Activated naive CD8-positive, alpha-beta T cell (primary cell): ENCODE measurements around the gene PRSS48.
"Not testable (repeated sequence)": the region's sequence is repeated elsewhere in the genome, so short reads cannot be mapped to it uniquely, and the experiment has no call there.

Experiments
- H3K27ac Mint-ChIP-seq: one replicate; pipeline ENCODE4 v1.8.0; 2021; ENCODE audit warnings: mixed read lengths
- H3K27me3 Mint-ChIP-seq: one replicate; pipeline ENCODE4 v1.8.0; 2021; ENCODE audit warnings: mixed read lengths
- H3K36me3 Mint-ChIP-seq: one replicate; pipeline ENCODE4 v1.8.0; 2021; ENCODE audit warnings: mixed read lengths
- H3K4me1 Mint-ChIP-seq: one replicate; pipeline ENCODE4 v1.8.0; 2021; ENCODE audit warnings: low read depth, mixed read lengths
- H3K4me3 Mint-ChIP-seq: one replicate; pipeline ENCODE4 v1.8.0; 2021; ENCODE audit warnings: mild to moderate bottlenecking, mixed read lengths
- H3K9me3 Mint-ChIP-seq: one replicate; pipeline ENCODE4 v1.8.0; 2021; ENCODE audit warnings: low read depth, mixed read lengths

Gene PRSS48, protein sequence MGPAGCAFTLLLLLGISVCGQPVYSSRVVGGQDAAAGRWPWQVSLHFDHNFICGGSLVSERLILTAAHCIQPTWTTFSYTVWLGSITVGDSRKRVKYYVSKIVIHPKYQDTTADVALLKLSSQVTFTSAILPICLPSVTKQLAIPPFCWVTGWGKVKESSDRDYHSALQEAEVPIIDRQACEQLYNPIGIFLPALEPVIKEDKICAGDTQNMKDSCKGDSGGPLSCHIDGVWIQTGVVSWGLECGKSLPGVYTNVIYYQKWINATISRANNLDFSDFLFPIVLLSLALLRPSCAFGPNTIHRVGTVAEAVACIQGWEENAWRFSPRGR

DNA sequence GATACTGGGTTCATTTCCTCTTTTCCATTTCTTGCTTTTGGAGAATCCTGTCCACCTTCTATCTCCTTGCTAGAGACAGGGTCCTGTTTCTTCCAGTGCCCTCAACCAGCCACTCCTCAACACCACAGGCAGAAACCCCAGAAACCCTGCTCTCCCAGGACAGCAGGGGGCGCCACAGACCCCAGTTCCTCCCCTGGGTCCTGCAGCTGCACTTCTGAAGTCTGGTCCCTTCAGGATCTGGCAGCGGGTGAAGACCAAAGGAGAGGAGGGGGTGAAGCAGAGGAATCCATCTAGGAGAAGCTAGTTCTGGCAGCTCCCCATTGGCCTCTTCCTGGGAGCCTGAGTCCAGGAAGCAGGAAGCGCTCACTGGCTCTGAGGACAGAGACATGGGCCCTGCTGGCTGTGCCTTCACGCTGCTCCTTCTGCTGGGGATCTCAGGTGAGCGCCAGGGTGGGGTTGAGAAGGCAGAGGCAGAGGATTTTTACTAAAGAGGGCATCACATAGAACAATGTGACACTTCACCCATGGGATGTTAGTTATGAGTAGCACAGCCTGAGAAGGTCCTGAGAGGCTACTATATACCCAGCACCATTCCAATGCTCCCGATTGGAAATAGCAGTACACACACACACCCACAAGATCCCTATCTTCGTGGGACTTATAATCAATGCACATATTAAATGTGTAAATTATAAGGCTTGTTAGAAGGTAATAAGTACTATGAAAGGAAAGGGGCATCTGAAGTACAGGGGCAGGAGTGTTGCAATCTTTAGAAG, at the start of gene PRSS48:
Gene PRSS48, plus strand, starts transcription at position 375 of the 776 bp plus-strand sequence. Its CDS starts 12 bp downstream, at position 387.
- Mint-ChIP-seq H3K4me3 (no peak within 1 kb of the TSS), H3K9me3 (no peaks in the 10 kb centered on the region), H3K27me3 (peaks cover 5% of the 10 kb centered on the region), H3K36me3 (no peaks in the 10 kb centered on the region), H3K27ac (no peak within 1 kb of the TSS), H3K4me1 (no peaks in the 10 kb centered on the region)

DNA sequence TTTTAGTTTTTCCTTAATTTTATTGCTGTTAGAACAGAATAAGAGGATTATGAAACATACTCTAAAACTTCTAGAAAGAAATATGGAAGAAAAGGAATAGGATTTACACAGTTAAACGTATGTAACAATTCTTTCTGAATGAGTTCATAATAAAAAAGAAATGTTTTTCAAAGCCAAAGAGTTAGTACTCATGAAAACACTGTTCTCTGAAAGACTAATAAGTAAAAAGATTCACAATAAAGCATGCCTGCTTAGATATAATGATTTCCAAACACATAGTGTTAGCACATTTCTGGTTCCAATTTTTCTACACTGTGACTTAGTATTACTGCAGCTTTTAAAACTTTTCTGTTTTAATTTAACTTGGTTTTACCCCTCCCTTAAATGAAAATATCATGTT, 49.8 kb upstream of the PRSS48 start:
- H3K36me3 Mint-ChIP-seq: no peaks in the 10 kb centered on the region
- H3K27me3 Mint-ChIP-seq: peaks cover 30% of the 10 kb centered on the region
- H3K4me1 Mint-ChIP-seq: no peaks in the 10 kb centered on the region
- H3K4me3 Mint-ChIP-seq: no peak overlapping the region
- no peaks in the 10 kb centered on the region for H3K9me3 Mint-ChIP-seq
- no peak overlapping the region for H3K27ac Mint-ChIP-seq

DNA sequence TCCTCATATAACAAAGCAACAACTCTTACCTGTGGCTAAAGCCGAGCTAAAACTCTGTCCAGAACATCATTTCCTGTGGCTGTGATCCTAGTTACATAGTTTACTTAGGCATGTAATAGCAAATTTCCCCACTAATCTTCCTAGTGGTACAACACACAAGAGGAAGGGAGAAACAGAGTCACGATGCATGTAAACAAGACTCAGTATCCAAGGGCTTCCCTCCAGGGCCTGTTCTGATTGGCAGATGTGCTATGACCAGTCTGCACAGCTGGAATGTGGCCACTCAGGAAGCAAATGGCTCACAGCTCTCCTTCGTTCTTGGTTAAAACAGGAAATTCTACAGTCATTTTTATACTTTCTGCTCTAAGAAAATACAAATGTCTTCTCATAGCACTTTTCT, 49.2 kb upstream of the PRSS48 start:
- H3K36me3 Mint-ChIP-seq: no peaks in the 10 kb centered on the region
- H3K9me3 Mint-ChIP-seq: no peaks in the 10 kb centered on the region
- no peak overlapping the region for H3K4me3 Mint-ChIP-seq
- H3K4me1 Mint-ChIP-seq: no peaks in the 10 kb centered on the region
- H3K27me3 Mint-ChIP-seq: peaks cover 30% of the 10 kb centered on the region
- no peak overlapping the region for H3K27ac Mint-ChIP-seq

DNA sequence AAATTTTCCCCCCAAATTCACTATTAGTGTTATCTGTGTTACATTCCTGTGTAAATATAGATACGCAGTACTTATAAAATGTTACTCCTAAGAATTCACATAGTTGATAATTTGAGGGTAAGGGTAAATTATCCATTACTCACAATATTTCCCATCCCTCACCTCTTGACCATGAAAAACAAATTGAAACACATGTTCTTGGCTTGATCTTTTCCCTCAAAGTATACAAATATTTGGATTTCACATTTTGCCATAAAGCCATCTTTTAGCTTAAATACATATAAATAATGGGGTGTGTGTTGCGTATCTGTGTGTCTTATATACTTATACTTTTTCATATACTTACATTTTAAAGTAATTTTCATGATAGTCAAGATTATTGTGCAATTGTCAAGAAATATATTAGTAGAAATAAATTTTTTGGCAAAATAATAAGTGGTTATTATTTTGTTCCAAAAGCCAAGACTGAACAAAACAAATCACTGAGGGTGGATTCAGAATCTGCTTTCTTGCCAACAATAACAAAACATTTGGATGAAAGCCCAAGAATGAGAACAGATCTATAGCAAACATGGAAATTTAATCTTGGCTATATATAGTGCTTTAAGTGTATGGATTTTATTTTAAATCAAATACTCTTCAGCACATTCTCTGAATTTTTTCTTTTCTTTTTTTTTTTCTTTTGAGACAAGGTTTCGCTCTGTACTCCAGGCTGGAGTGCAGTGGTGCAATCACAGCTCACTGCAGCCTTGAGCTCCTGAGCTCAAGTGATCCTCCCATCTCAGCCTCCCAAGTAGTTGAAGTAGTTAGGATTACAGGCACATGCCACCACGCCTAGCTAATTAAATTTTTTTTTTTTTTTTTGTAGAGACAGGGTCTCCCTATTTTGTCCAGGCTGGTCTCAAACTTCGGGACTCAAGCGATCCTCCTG, 48.5 kb upstream of the PRSS48 start:
- H3K4me3 Mint-ChIP-seq: no peak overlapping the region

DNA sequence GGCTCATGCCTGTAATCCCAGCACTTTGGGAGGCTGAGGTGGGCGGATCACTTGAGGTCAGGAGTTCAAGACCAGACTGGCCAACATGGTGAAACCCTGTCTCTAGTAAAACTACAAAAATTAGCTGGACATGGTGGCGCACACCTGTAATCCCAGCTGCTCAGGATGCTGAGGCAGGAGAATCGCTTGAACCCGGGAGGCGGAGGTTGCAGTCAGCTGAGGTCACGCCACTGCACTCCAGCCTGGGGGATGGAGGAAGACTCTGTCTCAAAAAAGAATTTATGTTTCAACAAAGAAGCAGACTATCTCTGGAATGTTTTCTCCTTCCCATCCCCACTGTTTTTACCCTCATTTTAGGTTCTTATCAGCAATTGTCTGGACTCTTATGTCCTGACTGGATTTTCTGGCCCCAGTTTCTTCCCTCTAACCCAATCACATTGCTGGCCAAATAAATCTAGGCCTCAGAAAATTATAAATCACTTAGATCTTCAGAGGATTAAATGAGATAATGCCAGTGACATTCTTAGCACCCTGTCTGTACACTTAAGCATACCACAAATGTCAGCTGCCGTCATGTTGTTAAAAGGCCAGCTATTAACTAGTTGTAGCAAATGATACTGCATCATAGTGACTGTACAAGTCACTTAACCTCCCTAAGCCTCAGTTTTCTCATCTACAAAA, 44.9 kb upstream of the PRSS48 start:
- Mint-ChIP-seq H3K4me3 (no peak overlapping the region), H3K27me3 (peaks cover 10% of the 10 kb centered on the region), H3K9me3 (no peaks in the 10 kb centered on the region), H3K4me1 (no peaks in the 10 kb centered on the region), H3K27ac (no peak overlapping the region), H3K36me3 (no peaks in the 10 kb centered on the region)

More for the DNA sequence above, 48.5 kb upstream of the PRSS48 start:
- Mint-ChIP-seq H3K27ac (no peak overlapping the region), H3K4me1 (no peaks in the 10 kb centered on the region), H3K36me3 (no peaks in the 10 kb centered on the region), H3K9me3 (no peaks in the 10 kb centered on the region), H3K27me3 (peaks cover 25% of the 10 kb centered on the region)

DNA sequence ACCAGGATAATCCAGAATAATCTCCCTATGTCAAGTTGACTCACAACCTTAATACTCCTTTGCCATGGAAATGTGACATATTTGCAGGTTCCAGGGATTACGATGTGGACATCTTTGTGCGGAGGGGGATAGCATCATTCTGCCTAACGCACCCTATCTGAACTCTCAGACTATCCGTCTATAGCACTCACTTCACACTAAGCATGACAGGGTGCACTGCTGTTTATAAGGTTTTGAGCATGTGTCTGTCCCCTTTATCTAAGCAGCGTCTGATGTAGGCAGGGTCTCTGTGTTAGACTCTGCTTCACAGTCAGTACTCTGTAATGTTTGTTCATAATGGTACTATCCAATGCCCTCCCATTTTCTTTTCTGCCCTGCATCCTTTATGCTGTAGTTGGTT, 43.4 kb upstream of the PRSS48 start:
- Mint-ChIP-seq H3K4me3 (no peak overlapping the region), H3K4me1 (no peaks in the 10 kb centered on the region), H3K27me3 (peaks cover 10% of the 10 kb centered on the region), H3K27ac (no peak overlapping the region), H3K9me3 (no peaks in the 10 kb centered on the region), H3K36me3 (no peaks in the 10 kb centered on the region)

DNA sequence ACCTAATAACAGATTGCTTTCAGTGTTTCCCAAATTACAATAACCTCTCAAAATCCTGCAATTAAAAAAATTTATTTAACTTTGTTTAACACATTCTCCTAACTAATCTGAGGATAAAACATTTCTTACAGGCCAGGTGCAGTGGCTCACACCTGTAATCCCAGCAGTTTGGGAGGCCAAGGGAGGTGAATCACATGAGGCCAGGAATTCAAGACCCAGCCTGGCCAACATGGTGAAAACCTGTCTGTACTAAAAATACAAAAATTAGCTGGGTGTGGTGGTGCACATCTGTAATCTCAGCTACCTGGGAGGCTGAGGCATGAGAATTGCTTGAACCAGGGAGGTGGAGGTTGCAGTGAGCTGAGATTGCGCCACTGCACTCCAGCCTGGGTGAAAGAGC, 41.6 kb upstream of the PRSS48 start:
- not testable (repeated sequence) for H3K36me3 Mint-ChIP-seq, H3K27me3 Mint-ChIP-seq, H3K27ac Mint-ChIP-seq, H3K4me1 Mint-ChIP-seq, H3K9me3 Mint-ChIP-seq, H3K4me3 Mint-ChIP-seq

DNA sequence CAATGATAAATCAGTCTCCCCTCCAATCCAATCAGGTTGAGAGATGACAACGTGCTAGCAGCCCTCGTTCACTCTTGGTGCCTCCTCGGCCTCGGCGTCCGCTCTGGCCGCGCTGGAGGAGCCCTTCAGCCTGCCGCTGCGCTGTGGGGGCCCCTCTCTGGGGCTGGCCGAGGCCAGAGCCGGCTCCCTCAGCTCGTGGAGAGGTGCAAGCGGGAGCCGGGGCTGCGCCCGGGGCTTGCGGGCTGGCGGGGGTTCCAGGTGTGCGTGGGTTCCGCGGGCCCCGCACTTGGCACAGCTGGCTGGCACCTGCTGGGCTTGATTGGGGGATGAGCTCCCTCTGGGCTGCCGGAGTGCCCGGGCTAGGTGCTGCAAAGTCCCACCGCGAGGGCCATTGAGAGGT, 40.9 kb upstream of the PRSS48 start:
- Mint-ChIP-seq H3K36me3 (no peaks in the 10 kb centered on the region), H3K9me3 (no peaks in the 10 kb centered on the region), H3K27me3 (peaks cover 3% of the 10 kb centered on the region)

DNA sequence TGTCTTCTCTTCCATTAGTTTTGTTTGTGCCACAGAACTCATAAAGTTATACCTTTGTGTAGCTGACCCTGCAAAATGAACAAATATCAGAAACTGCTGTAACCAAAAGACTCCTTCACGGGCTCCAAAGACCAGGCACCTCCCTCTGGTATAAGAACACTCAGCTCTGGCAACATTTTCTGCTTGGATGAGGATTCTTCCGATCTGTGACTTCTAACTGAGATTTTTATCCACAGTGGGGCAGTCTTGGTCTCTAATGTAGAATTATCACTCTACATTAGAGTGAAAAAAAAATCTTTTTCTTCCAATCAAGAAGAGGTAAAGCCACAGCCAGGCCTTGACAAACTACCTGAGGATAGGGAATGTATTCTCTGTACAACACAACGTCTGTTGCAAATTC, 38.5 kb upstream of the PRSS48 start:
- H3K27ac Mint-ChIP-seq: no peak overlapping the region
- no peaks in the 10 kb centered on the region for H3K36me3 Mint-ChIP-seq
- H3K4me1 Mint-ChIP-seq: no peaks in the 10 kb centered on the region
- H3K27me3 Mint-ChIP-seq: peaks cover 3% of the 10 kb centered on the region
- H3K9me3 Mint-ChIP-seq: no peaks in the 10 kb centered on the region
- H3K4me3 Mint-ChIP-seq: no peak overlapping the region

More for the DNA sequence above, 40.9 kb upstream of the PRSS48 start:
- no peak overlapping the region for H3K4me3 Mint-ChIP-seq
- H3K4me1 Mint-ChIP-seq: no peaks in the 10 kb centered on the region
- H3K27ac Mint-ChIP-seq: no peak overlapping the region

DNA sequence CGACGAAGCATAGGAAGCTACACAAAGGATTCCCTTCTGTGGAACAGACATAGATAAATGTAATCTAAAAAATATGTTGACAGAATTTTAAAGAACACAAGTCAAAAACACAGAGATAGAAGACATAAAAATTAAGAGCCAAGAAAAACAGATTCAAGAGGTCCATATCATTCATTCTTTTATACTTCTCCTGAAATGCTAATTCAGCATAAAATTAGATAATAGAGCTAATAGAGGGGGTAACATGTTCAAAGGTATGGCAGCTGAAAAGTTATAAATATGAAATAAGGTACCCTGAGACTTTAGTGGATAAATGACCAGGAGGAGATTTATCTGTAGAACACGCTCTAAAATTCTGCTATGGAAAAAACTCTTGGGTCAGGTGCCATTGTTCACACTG, 37.4 kb upstream of the PRSS48 start:
- peaks cover 3% of the 10 kb centered on the region for H3K27me3 Mint-ChIP-seq
- no peak overlapping the region for H3K27ac Mint-ChIP-seq
- H3K36me3 Mint-ChIP-seq: no peaks in the 10 kb centered on the region
- H3K4me1 Mint-ChIP-seq: no peaks in the 10 kb centered on the region
- no peaks in the 10 kb centered on the region for H3K9me3 Mint-ChIP-seq
- H3K4me3 Mint-ChIP-seq: no peak overlapping the region

DNA sequence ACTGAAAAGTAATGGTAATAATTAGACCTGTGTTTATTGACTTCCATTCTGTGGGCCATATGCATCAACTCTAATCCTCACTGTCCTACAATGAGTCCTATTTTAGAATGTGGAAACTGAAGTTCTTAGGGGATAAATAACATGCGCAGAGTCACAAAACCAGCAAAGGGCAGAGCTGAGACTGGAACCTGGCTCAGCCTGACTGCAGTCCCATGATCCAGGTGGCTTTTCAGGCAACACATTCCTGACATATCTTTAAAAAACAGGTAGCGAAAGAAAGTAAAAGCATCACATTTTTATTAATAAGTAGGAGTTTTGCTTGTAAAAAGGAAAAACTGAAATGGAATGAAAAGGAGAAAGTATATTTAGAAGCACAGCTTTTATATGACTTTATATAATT, 34.7 kb upstream of the PRSS48 start:
- Mint-ChIP-seq H3K27ac (no peak overlapping the region), H3K4me1 (no peaks in the 10 kb centered on the region), H3K27me3 (peaks cover 6% of the 10 kb centered on the region), H3K9me3 (no peaks in the 10 kb centered on the region), H3K36me3 (no peaks in the 10 kb centered on the region), H3K4me3 (no peak overlapping the region)

DNA sequence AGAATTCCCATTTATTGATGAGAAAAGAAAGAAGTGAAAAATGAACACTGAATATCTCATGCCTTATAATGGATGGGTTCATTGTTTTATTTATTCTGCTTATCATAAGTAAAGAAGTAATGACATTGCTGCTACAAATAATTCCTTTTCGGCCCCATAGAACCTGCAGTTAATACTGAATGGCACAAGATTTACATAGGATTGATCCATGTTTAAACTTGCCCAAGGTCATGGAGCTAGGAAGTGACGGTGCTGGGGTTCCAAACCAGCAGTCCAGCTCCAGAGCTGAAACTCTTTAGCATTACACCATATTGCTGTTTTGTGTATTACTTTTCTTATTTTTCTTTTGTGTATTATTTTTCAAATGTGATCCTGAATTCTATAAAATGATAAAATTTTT, 30.2 kb upstream of the PRSS48 start:
- Mint-ChIP-seq H3K4me3 (no peak overlapping the region), H3K9me3 (no peaks in the 10 kb centered on the region)

DNA sequence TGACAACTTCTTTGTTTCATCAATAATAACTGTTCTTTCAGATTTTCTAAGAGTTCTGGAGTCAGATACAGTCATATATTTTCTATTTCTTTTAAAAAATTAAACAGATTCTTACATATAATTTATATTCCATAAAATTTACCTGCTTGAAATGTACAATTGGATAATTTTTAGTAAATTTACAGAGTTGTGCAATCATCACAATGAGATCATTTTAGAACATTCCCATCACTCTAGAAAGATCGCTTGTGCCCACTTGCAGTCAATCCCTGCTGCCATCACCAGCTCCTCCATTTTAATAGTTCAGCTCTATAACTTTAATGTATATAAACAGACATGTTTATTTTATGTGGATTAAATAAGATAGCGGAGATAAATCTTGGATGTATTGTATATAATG, 29.6 kb upstream of the PRSS48 start:
- H3K4me3 Mint-ChIP-seq: no peak overlapping the region

More for the DNA sequence above, 30.2 kb upstream of the PRSS48 start:
- H3K27me3 Mint-ChIP-seq: peaks cover 5% of the 10 kb centered on the region
- H3K4me1 Mint-ChIP-seq: no peaks in the 10 kb centered on the region
- H3K36me3 Mint-ChIP-seq: no peaks in the 10 kb centered on the region
- H3K27ac Mint-ChIP-seq: no peak overlapping the region

DNA sequence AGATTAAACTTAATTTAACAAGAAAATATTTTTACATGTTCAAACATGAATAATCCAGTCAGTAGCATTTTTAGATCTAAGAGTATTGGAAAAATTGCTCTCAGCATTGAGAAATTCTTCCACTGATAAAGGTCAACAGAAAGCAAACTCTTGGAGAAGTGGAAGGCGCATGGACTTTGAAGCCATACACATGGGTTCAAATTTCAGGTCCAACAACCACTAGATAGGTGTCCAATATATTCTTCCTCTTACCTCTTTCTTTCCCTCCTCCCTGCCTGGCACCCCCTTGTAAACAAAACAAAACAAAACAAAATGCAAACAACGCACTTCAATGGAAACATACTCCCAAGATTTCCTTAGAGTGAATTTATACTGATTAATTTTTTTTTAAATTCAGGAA, 28.4 kb upstream of the PRSS48 start:
- H3K27me3 Mint-ChIP-seq: peaks cover 5% of the 10 kb centered on the region
- H3K4me3 Mint-ChIP-seq: no peak overlapping the region
- H3K4me1 Mint-ChIP-seq: no peaks in the 10 kb centered on the region

More for the DNA sequence above, 29.6 kb upstream of the PRSS48 start:
- no peaks in the 10 kb centered on the region for H3K9me3 Mint-ChIP-seq
- no peaks in the 10 kb centered on the region for H3K4me1 Mint-ChIP-seq
- no peak overlapping the region for H3K27ac Mint-ChIP-seq
- no peaks in the 10 kb centered on the region for H3K36me3 Mint-ChIP-seq
- peaks cover 5% of the 10 kb centered on the region for H3K27me3 Mint-ChIP-seq

More for the DNA sequence above, 28.4 kb upstream of the PRSS48 start:
- no peak overlapping the region for H3K27ac Mint-ChIP-seq
- H3K36me3 Mint-ChIP-seq: no peaks in the 10 kb centered on the region
- H3K9me3 Mint-ChIP-seq: no peaks in the 10 kb centered on the region
